HepG2 (cell line): ENCODE measurements around the gene MICAL3.

Experiments used
- KLF16 ChIP-seq, 2 experiments: sonication (generic) in 1 of 2; formaldehyde crosslinking in 1 of 2; IDR thresholded peaks; 2 replicates each; pipeline versions ENCODE4 v1.6.1 to v1.8.0; 2016 to 2023; ENCODE audit warnings: missing genetic modification reagents in 2 of 2, missing compliant biosample characterization in 1 of 2
- NFKB2 ChIP-seq: sonication (generic); formaldehyde crosslinking; IDR thresholded peaks from 2 replicates; pipeline ENCODE4 v1.4.0; 2020; ENCODE audit warnings: missing genetic modification reagents, borderline replicate concordance
- TF ChIP-seq, protein P1 (sequence below): sonication (generic); formaldehyde crosslinking; IDR thresholded peaks from 2 replicates; pipeline ENCODE4 v1.5.1; 2020; ENCODE audit warnings: missing genetic modification reagents, mild to moderate bottlenecking, borderline replicate concordance

DNA sequence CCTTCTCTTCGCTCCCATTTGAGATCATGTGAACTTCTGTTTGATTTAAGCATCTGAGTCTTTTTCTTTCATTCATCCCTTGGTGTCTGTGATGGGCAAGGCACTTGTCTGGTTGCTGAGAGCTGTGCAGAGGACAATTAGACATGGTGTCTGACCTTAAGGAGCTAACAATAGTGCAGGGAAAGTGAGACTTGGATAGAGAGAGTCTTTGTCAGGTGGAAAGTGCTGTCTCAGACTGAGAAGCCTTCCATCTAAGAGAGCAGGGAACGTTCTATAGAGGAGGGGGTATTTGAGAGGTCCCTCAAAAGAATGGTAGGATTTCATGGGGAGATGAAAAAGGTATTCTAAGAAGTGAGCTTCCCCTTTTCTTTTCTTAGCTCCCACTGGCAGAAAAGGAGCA, 14.1 kb downstream of the MICAL3 start:
- TF ChIP-seq, protein P1, sequence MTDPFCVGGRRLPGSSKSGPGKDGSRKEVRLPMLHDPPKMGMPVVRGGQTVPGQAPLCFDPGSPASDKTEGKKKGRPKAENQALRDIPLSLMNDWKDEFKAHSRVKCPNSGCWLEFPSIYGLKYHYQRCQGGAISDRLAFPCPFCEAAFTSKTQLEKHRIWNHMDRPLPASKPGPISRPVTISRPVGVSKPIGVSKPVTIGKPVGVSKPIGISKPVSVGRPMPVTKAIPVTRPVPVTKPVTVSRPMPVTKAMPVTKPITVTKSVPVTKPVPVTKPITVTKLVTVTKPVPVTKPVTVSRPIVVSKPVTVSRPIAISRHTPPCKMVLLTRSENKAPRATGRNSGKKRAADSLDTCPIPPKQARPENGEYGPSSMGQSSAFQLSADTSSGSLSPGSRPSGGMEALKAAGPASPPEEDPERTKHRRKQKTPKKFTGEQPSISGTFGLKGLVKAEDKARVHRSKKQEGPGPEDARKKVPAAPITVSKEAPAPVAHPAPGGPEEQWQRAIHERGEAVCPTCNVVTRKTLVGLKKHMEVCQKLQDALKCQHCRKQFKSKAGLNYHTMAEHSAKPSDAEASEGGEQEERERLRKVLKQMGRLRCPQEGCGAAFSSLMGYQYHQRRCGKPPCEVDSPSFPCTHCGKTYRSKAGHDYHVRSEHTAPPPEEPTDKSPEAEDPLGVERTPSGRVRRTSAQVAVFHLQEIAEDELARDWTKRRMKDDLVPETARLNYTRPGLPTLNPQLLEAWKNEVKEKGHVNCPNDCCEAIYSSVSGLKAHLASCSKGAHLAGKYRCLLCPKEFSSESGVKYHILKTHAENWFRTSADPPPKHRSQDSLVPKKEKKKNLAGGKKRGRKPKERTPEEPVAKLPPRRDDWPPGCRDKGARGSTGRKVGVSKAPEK (CRISPR knock-in tag) = no peak
- TF ChIP-seq NFKB2 (CRISPR knock-in tag) = no peak
- TF ChIP-seq KLF16 (CRISPR knock-in tag; IDR thresholded peaks at IDR 0.05) = no peak
